Osteoblast (primary cell): ENCODE results near the gene CDK9. TPM values are rescaled to one million over a fixed set of nuclear protein-coding genes. Genes with fewer than 3 reads are reported as not detected.

ENCODE experiments used
- DNase-seq: peaks from one replicate; pipeline ENCODE4 v3.0.0; 2011; ENCODE audit warnings: low spot score, mixed read lengths; ENCODE audit not compliant: insufficient read length; ENCODE audit errors: missing footprints
- H2AFZ ChIP-seq: 2 replicates; pipeline ENCODE4 v1.6.0; 2011; ENCODE audit warnings: mild to moderate bottlenecking, low read length
- H3K27ac ChIP-seq: 2 replicates; pipeline ENCODE4 v1.5.1; 2011; ENCODE audit warnings: mild to moderate bottlenecking, low read depth, low read length, moderate library complexity
- H3K27me3 ChIP-seq: 2 replicates; pipeline ENCODE4 v1.6.0; 2012; ENCODE audit warnings: mild to moderate bottlenecking, control low read depth, inconsistent platforms, low read length, moderate library complexity; ENCODE audit not compliant: insufficient read depth
- H3K36me3 ChIP-seq: 2 replicates; pipeline ENCODE4 v1.5.1; 2011; ENCODE audit warnings: mild to moderate bottlenecking, low read length, control low read depth, moderate library complexity; ENCODE audit not compliant: insufficient read depth
- H3K4me1 ChIP-seq: 2 replicates; pipeline ENCODE4 v1.5.1; 2011; ENCODE audit warnings: mild to moderate bottlenecking, low read length, control low read depth, moderate library complexity; ENCODE audit not compliant: insufficient read depth
- H3K4me2 ChIP-seq: 2 replicates; pipeline ENCODE4 v1.6.0; 2011; ENCODE audit warnings: mild to moderate bottlenecking, low read length; ENCODE audit not compliant: insufficient read depth
- H3K4me3 ChIP-seq: fragments of 200-600 bp; sonication (generic); 3 replicates; pipeline ENCODE4 v1.5.1; 2012; ENCODE audit warnings: mild to moderate bottlenecking, low read length, inconsistent platforms; ENCODE audit not compliant: insufficient read depth
- H3K79me2 ChIP-seq: 2 replicates; pipeline ENCODE4 v1.6.0; 2012; ENCODE audit warnings: mild to moderate bottlenecking, low read length, control low read depth, inconsistent platforms; ENCODE audit not compliant: insufficient read depth
- H3K9me3 ChIP-seq: 2 replicates; pipeline ENCODE4 v1.5.1; 2011; ENCODE audit warnings: low read depth, low read length, control low read depth
- H4K20me1 ChIP-seq: 2 replicates; pipeline ENCODE4 v1.6.0; 2012; ENCODE audit warnings: mild to moderate bottlenecking, low read length, control low read depth; ENCODE audit not compliant: insufficient read depth
- CTCF ChIP-seq: IDR thresholded peaks from 2 replicates; pipeline ENCODE4 v1.5.1; 2011; ENCODE audit warnings: mild to moderate bottlenecking, low read depth, low read length, moderate library complexity; ENCODE audit errors: extremely low read depth
- total RNA-seq: library from RNA; depleted of rRNA; stranded (reverse); fragments of >200 nt; gene quantifications from 2 replicates; pipeline ENCODE4 v1.2.3, GENCODE V29; 2012

CDK9 gene
- total RNA-seq, 1 donor = 56.1 TPM

DNA sequence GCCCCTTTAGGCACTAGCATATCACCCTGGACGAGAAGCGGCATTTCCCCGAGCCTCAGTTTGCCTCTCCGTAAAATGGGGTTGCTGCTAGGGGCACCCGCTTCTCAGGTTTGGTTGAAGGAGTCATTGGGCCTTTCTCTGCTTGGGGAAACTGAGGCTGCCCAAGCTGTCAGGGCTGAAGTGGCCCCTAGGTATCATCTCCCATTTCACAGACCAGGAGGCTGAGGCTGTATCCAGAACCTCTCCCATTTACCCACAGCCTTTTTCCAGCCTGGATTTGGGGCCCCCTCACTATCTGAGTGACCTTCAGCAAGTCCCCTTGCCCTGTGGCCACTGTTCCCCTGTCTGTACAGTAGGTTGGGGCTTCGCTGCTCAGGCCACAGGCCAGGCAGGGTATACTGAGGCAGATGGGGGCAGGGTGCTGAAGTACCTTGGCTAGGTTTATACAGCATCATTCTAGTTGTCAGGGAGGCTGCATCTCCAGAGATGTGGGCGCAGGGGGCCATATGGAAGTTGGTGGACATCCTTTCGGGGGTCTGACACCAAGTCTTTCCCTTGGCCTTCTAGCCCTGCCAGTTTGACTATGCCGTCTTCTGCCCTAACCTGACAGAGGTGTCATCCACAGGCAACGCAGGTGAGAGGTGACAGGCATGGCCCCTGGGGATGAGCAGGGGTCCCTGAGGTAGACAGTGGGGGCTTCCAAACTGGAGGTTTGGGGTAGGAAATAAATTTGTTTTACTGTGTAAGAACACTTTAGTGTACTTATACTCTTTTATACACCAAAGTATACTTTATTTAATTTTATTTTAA, 24.7 kb downstream of the CDK9 start:
- H3K9me3 ChIP-seq = no peaks in the 10 kb centered on the region
- H3K4me3 ChIP-seq = no peak overlapping the region
- TF ChIP-seq CTCF = no peak
- no peak overlapping the region for H3K27ac ChIP-seq
- no peak overlapping the region for H2AFZ ChIP-seq
- peaks cover 79% of the 10 kb centered on the region for H3K36me3 ChIP-seq
- H3K27me3 ChIP-seq = no peaks in the 10 kb centered on the region
- H3K4me2 ChIP-seq = no peak overlapping the region
- peaks cover 28% of the 10 kb centered on the region for H3K79me2 ChIP-seq
- H4K20me1 ChIP-seq = peaks cover 23% of the 10 kb centered on the region
- H3K4me1 ChIP-seq = no peaks in the 10 kb centered on the region
- DNase-seq = peak; percentile 76

DNA sequence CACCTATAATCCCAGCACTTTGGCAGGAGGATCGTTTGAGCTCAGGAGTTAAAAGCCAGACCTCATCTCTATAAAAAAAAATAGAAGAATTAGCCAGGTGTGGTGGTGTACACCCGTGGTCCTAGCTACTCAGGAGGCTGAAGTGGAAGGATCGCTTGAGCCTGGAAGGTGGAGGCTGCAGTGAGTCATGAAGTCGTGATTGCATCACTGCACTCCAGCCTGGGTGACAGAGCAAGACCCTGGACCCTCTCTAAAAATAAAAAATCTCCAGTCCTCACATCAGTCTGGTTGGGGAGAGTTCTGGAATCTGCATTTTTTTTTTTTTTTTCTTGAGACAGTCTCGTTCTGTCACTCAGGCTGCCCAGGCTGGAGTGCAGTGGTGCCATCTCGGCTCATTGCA, 26.2 kb downstream of the CDK9 start:
- Histone ChIP-seq H3K9me3 (no peaks in the 10 kb centered on the region), H2AFZ (no peak overlapping the region), H3K4me2 (no peak overlapping the region), H3K27me3 (no peaks in the 10 kb centered on the region), H3K79me2 (peaks cover 14% of the 10 kb centered on the region), H3K27ac (no peak overlapping the region), H3K36me3 (peaks cover 81% of the 10 kb centered on the region), H3K4me3 (no peak overlapping the region), H4K20me1 (peaks cover 25% of the 10 kb centered on the region), H3K4me1 (no peaks in the 10 kb centered on the region)
- no peak for DNase-seq
- TF ChIP-seq CTCF = no peak

DNA sequence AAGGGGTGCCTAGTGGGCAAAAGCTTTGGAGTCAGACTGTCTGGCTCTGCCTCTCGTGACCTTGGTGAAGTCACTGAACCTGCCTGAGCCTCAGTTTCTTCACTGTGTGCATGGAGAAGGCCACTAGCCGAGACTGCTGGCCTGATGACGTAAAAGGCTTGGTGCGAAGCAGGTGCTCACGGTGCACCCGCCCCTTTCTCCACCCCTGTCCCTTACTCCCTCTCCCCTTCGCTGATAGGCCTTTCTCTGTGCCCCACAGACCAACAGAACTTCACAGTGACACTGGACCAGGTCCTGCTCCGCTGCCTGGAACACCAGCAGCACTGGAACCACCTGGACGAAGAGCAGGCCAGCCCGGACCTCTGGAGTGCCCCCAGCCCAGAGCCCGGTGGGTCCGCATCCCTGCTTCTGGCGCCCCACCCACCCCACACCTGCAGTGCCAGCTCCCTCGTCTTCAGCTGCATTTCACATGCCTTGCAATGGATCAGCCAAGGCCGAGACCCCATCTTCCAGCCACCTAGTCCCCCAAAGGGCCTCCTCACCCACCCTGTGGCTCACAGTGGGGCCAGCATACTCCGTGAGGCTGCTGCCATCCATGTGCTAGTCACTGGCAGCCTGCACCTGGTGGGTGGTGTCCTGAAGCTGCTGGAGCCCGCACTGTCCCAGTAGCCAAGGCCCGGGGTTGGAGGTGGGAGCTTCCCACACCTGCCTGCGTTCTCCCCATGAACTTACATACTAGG, 27.3 kb downstream of the CDK9 start:
- TF ChIP-seq CTCF = no peak
- no peak overlapping the region for H3K27ac ChIP-seq
- no peaks in the 10 kb centered on the region for H3K4me1 ChIP-seq
- peaks cover 20% of the 10 kb centered on the region for H4K20me1 ChIP-seq
- no peaks in the 10 kb centered on the region for H3K27me3 ChIP-seq
- no peak overlapping the region for H3K4me2 ChIP-seq
- no peaks in the 10 kb centered on the region for H3K9me3 ChIP-seq
- DNase-seq = peak; percentile 59
- H3K79me2 ChIP-seq = peaks cover 6% of the 10 kb centered on the region
- H3K36me3 ChIP-seq = peaks cover 81% of the 10 kb centered on the region
- H2AFZ ChIP-seq = no peak overlapping the region
- no peak overlapping the region for H3K4me3 ChIP-seq

DNA sequence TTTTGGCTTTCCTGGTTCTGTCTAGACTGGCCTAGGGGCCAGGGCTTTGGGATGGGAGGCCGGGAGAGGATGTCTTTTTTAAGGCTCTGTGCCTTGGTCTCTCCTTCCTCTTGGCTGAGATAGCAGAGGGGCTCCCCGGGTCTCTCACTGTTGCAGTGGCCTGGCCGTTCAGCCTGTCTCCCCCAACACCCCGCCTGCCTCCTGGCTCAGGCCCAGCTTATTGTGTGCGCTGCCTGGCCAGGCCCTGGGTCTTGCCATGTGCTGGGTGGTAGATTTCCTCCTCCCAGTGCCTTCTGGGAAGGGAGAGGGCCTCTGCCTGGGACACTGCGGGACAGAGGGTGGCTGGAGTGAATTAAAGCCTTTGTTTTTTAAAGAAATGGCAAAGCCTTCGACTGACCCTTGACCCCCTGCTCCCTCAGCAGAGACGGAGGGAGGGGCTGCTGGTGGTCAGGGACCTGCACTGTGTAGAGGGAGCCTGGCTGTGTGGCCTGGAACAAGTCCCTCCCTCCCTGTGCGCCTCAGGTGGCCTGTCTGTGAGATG, 27.9 kb downstream of the CDK9 start:
- no peak overlapping the region for H3K4me2 ChIP-seq
- H3K27ac ChIP-seq = no peak overlapping the region
- H3K4me3 ChIP-seq = no peak overlapping the region
- H3K79me2 ChIP-seq = peaks cover 2% of the 10 kb centered on the region
- H2AFZ ChIP-seq = no peak overlapping the region
- H3K4me1 ChIP-seq = no peaks in the 10 kb centered on the region
- peak; percentile 74 for DNase-seq
- no peak for TF ChIP-seq CTCF
- H3K36me3 ChIP-seq = peaks cover 81% of the 10 kb centered on the region
- no peaks in the 10 kb centered on the region for H3K27me3 ChIP-seq
- peaks cover 20% of the 10 kb centered on the region for H4K20me1 ChIP-seq
- no peaks in the 10 kb centered on the region for H3K9me3 ChIP-seq
